ENCODE results near the gene FMN1.

FMN1 gene

DNA sequence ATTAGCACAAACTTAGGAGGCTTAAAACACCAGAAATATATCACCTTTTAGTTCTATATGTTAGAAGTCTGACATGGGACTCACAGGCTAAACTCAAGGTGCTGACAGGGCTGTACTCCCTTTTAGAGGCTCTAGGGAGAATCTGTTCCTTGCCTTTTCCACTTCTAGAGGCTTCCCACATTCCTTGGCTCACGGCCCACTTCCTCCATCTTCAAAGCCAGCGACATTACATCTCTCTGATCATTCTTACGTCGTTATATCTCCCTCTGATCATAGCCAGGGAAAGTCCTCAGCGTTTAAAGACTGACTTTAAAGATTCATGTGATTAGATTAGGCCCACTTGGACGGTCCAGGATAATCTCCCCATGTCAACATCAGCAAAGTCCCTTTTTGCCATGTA is 310.4 kb downstream of the FMN1 start:
- DNase-seq (ENCODE audit: low read depth, low spot score): no peak

DNA sequence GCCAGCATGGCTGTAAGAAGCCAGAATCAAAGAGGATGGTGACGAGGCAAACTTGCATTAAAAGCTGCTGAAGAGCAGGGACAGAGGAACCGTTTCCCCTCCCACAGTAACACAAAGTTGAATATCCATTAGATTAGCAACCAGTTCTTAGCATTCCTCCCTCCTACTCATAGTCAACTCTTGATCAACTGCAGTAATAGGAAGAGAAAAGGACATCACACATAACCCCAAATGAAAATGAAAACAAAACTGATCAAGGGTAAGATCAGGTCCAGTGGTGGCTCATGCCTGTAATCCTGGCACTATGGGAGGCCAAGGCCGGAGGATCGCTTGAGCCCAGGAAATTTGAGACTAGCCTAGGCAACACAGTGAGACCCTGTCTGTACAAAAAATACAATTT is 311.6 kb downstream of the FMN1 start:
- no peak for DNase-seq (ENCODE audit: low read depth, low spot score)

DNA sequence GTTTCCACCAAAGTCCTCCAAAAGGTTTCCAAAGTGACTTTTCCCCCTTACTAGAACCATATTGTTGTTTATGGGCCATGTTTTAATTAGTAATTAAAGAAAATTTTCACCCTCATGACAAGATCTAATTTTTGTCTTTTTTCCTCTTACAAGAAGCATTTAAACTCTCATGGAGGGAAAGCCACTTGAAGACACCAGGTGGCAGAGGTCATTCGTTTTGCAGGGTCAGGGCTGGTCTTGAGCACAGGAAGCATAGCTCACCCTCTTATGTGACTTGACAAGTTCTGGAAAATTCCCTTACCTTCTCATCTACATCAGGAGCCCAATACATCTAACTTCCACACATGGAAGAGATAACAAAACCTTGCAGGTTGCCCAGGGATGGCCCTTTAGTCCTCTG is 313.0 kb downstream of the FMN1 start:
- no peak for DNase-seq (ENCODE audit: low read depth, low spot score)

DNA sequence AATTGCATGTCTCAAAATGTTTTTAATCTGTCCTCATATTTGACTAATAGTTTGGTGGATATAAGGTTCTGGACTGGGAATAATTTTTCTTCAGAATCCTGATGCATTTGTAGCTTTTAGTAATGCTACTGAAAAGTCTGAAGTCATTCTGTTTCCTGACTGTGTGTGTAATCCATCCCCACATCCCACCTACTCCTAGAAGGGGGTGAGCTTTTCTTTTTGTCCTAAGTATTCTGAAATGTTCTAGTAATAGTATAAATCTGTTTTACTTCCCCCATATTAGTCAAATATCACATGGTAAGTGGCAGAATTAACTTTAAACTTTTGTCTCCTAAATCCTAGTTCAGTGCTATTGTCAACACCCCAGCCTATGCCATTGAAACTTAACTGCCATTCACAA is 313.9 kb downstream of the FMN1 start:
- DNase-seq (ENCODE audit: low read depth, low spot score): no peak

DNA sequence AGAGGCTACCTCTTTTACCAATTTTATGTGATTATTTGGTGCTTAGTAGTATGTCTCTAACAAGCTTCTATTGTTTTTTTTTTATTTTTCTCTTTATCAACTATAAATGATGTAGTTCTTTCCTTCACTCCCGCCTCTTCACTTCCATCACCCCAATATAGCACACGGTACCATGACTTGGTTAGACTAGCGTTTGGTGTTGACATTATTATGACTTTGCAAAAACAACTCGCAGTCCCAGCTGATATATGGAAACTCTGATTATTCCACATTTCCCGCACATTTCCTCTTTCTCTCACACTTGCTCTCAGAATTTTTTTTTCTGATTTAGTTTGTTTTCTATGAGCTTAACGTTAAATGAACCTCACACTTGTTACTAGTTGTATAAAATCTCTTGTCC is 314.5 kb downstream of the FMN1 start:
- no peak for DNase-seq (ENCODE audit: low read depth, low spot score)

DNA sequence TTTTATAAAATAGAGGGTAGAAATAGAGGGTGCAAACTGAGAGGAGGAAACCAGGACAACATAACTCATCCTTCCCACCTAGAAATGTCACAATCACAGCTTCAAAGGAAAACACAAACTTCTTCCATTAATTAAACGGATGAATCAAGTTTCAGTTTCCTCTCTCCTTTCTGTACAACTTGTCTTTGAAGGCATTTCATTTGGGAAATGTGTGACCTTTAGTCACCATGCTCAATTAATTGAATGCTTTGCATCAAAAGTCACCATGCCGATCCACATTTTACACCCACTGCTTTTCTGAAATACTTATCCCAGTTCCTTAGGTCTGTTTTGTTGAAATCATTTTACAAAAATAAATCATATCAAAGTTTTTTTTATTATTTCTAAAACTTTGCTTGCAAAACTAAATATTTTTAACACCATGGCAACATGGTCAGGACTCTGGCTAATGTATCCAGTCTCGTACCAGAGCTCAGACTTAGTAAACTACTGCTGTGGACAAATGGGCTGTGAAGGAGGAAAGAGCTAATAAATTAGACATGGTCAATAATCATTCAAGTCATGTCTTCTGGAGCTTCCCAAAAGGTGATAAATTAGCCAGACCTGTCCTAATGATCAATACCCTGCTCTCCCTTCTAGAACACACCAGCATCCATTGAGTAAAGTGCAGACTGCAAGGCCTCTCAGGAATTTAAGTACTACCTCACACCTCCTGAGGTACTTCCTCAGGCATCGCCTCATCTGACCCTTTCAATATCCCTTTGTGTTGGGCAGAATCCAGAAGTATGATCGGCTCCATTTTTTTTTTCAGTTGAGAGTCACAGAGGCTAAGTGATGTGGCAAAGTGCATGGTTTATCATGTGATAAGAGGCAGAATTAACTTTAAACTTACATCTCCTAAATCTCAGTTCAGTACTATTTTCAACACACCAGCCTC is 315.4 kb downstream of the FMN1 start:
- DNase-seq (ENCODE audit: low read depth, low spot score): no peak

DNA sequence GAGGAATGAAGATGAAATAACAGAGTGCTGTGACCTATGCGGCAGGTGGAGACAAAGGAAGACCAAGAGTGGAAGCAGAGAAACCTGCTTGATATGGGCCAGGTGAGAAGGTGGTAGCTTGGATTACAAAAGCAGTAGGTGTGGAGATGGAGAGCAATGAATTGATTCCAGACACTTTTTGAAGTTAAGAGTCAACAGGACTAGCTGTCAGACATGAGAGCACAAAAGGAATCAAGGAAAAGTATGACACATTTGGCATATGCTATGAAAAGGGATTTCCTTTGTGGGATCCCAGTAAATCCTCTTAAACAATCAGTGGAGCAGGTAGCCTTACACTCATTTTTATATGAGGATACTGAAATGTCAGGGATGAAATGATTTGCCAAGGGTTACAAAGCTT is 316.2 kb downstream of the FMN1 start:
- DNase-seq (ENCODE audit: low read depth, low spot score): no peak

DNA sequence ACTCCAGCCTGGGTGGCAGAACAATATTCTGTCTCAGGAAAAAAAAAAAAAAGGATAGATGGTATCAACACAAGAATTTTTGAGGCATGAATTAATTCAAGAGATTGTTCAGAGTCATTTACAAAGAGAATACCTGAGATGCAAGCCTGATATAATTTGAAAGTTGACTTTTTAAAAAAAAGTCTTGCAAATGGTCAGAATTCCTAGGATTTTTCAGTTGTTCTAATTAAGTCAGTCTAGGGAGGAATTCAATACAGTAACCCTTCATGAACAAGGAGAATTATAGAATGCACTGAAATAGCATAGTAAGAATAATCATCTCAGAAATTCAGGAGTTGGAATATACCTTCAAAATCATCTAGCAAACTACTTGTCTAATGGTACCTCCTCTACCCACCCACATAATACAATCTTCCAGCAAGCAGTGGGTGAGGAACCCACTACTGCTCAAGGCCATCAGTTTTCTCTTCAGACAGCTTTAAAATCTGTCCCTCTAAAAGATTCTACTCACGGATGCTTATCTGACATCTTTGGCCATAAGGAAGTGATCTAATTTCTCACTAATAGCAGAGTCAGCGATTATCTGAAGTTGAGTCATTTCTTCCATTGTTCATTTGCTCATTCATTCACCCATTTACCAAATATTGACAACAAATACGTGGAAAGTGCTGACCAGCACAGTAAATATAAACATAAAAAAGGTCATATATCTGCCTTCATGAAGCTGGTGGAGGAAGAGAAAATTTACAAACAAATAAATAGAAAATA is 317.1 kb downstream of the FMN1 start:
- no peak for DNase-seq (ENCODE audit: low read depth, low spot score)

DNA sequence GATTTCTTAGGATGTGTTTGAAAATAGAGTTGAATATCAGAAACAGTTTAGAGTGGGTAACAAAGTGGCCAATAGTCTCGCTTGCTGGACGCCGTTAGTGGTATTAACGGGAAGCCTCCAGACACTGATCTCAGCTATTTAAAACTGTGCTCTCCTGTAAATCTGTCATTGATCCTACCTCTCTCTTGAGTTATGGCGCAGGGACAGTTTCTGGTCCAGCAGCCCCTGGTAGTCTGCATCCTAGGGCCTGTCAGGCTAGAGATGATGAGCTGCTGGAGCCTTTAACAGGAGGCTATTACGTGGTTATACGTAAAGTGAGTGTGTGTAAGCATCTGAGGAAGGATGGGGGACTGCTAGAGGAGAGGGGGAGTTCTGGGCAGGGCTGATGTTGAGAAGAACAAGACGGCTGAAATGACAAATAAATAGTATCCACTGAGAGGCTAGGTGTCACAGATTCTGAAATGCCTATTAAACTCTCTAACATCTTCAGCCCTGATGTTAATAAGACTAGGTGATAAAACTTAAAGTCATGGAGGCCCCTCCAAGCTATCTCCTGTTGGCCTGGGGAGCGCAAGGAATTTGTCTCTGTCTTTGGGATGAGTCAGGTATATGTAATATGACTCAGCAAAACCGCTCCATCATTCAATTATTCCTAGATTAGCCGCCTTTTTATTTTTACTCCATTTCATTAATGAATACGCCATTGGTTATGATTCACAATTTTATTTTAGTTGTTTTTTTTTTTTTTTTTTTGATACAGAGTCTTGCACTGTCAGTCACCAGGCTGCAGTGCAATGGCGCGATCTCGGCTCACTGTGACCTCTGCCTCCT is 321.0 kb downstream of the FMN1 start:
- DNase-seq (ENCODE audit: low read depth, low spot score): no peak

DNA sequence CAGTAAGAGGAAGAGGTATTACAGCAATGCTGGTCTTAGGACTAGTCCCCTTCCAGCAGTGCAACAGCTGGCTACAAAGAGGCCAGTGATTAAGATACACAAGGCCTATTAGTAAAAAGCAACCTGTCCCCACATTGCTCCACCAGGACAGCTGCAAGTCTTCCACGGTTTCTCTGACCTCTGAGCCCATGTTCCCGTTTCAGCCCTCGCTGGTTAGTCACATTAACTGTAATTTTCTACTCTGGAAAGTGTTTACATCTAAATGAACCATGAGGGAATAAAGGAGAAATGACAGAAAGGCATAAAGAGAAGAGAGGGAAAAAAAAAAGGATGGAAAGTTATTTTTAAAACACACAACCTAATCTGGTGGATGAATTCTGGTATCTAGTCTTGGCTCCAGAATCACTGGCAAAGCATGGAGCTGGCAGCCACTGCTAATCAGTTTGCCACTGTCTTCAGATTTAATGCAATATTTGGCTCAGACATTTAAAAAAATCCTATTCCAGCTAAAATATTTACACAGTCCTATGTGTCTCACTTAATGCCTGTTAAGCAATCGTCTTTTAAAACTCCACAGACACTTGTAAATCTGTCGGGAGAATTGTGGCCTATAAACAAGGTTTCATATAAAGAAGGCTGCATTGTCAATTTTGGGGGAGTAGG is 321.8 kb downstream of the FMN1 start:
- no peak for DNase-seq (ENCODE audit: low read depth, low spot score)

DNA sequence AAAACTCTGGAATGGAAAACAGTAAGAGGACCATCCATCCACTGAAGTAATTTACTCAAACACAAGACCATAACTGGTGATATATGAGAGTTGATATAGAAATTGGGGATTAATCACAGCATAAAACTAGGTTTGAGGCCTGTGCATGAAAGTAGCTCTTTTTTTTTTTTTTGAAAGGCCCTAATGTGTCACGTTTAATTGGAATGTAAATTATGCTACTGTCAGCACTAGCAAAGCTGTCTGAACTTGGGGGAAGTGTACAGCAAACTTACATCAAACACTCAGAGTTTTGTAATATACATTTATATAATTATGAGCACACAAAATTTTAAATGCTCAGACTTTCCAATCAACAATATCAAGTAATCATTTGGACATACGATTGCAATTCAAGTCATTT is 322.6 kb downstream of the FMN1 start:
- DNase-seq (ENCODE audit: low read depth, low spot score): no peak

DNA sequence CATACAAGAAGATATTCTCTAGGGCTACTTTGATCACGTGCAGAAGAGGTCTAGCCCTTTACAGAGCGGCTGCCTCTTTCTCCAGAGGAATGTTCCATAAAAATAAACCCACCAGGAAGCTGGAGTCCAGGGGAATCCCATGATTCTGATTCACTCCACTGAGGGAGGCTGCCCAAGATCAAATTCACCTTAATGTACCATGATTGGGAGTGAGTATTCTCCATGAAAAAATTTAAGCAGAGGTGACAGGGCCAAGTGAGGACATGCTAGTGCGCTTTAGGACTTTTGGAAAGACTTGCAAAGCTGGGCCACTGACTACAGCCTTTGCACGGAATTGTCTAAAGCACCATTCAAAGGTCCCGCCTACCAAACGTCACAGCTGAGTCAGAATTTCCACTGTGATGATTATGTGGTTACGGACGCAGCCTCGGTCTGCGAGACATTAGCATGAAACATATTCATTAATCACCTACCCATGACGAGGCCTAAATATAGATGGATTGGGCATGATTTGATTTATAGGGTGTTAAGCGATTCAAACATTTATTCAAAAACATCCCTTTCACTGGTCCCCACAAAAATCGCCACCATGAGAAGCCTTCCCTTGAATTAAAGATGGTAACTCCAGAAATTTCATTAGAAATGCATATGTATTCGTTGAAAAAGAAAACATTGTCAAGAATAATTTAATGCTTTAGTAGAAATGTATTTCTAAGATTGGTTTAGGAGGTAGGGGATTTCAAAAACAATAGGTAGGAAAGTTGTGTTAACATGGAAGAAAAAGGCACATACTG is 324.1 kb downstream of the FMN1 start:
- no peak for DNase-seq (ENCODE audit: low read depth, low spot score)

DNA sequence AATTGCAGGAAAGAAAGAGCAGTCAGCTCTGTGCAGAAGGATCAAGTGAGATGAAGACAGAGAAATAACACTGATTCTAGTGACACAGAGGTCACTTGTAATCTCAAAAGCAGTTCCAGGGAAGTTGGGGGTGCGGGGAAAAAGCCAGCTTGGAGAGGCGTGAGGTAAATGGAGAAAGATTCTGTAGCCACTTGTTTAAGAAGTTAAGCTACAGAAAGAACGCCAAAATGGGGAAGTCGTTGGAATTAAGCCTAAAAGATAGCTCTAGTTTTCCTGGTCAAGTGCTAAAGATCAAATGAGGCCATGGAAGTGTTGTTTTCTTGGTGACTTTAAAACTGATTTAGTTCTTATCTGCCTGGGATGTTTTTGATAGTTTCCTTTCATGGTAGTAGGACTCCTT is 324.7 kb downstream of the FMN1 start:
- DNase-seq (ENCODE audit: low read depth, low spot score): no peak

DNA sequence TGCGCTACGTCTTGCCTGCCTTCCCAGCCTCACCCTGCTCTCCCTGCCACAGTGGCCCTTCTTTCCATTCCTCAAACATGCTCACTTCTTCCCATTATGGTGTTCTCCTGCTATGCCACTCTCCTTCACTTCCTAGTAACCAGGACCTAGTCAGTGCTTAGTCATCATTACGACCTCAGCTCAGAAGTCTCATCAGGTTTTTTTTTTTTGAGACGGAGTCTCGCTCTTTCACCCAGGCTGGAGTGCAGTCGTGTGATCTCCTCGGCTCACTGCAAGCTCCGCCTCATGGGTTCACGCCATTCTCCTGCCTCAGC is 327.2 kb downstream of the FMN1 start:
- DNase-seq (ENCODE audit: low read depth, low spot score): no peak

DNA sequence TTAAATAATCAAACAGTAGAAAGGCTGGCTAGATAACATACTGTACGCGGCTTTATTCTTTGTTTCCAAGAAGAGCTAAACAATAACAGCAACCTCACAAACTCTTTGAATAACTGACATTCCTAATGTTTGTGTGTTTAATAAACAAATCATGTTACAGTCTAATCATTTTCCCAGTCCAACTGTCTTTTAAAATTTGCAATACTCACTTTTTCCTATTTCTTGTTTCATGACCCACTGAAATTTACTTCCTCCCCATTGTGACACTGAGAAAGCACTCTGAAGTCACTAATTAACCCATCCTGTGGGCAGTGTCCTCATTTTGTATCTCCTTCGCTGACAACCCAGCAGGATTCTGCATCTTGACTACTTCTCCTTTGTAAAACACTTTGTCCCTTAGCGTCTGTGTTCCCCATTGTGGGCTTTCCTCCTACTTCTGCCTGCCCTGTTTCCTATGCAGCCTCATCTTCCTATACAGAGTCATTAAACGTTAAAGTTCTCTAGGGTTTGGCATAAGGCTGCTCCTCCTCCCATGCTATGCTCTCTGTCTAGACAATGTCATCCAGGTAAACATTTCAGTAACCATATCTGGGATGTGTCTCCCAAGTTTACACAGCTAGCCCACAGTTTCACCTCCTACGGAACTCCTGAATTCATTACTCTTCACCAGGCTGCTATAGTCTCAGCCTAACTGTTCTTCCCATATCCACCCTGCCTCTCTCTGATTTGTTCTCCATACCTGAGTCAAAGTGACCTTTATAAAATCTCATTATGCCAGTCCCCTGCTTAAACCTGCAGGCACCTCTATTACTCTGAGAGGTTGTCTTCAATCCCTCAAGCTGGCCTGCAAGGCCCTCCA is 327.8 kb downstream of the FMN1 start:
- DNase-seq (ENCODE audit: low read depth, low spot score): no peak

DNA sequence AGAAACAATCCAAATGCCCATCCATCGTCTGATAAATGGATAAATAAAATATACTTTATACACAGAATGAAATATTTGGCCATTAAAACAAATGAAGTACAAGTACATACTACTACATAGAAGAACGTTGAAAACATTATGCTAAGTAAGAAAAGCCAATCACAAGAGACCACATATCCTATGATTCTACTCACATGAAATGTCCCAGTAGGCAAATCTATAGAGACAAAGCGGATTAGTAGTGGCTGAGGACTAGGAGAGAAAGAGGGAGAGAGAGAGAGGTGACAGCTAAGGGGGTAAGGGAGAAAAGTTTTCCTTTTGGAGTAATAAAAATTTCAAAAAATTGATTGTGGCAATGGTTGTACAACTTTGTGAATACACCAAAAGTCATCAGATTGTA is 329.7 kb downstream of the FMN1 start:
- no peak for DNase-seq (ENCODE audit: low read depth, low spot score)

DNA sequence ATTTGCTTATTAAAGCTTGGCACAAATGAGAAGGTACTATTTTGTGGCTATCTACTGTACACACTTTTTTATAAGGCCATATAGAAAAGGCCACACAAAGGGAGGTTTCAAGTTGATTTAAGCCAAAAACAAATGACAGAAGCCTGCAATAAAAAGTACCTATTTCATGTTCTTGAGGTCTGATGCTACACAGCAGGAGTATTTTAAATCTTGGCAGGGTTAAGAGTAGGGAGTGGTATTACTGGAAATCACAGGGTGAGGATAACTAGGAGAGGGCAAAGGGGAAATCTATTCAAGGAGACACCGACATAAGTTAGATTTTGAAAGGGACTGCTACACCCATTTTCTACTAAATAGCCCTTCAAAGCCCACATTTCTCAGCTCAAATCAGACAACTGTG is 330.5 kb downstream of the FMN1 start:
- DNase-seq (ENCODE audit: low read depth, low spot score): no peak

DNA sequence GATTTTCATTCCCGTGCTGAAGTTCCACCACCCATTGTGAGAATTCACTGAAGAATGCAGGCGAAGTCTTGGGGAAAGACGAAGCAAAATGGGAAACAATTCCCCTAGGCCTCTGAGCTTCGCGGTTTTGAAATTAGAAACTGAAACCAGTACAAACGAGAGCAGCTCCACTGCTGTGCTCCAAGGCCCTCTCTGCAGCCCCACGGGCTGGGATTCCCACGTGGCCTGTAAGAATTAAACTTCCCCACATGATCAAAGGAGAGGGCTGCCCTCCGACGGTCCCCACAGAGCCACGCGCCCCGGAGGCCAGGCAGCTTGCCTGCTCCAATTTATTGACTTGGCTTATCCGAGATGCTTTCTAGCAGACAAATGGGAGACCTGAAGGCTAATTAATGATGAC is 332.8 kb downstream of the FMN1 start:
- DNase-seq (ENCODE audit: low read depth, low spot score): no peak

DNA sequence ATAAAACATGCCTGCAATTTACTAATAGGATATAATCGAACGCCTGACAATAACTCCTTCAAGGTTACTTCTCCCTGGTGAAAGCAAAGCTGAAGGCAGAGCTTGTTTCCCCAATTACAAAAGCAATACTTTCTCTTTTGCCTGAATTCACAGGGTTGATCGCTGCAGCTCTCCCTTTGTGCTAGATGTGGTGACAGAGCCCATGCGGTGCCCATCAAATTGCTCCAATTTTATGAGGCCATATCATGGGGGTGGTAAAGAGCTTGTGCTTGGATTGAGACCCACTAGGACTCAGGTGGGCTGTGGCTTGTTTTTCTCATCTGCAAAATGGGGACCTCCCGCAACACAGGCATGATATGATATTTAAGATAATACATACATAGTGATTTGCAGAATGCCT is 333.3 kb downstream of the FMN1 start:
- no peak for DNase-seq (ENCODE audit: low read depth, low spot score)

DNA sequence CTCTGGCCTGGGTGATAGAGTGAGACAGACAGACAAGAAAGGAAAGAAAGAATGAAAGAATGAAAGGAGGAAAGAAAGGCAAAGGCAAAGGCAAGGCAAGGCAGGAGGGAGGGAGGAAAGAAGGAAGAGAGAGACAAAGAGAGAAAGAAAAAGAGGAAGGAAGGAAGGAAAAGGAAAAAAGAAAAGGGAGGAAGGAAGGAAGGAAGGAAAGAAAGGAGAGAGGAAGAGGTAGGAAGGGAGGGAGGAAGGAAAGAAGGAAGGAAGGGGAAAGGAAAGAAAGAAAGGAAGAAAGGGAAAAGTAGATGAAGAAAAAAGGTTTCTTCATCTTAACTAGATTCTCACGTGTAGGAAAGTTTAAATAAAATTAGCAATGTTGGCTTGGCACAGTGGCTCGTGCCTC is 334.5 kb downstream of the FMN1 start:
- no peak for DNase-seq (ENCODE audit: low read depth, low spot score)

All from activated CD4-positive, CD25-positive, alpha-beta regulatory T cell treated with anti-CD3 and anti-CD28 coated beads, Interleukin-2, amount 50 U/mL, for 16 hours (primary cell).